ENCODE measurements around the gene MAPK9. TPM values are rescaled to one million over a fixed set of nuclear protein-coding genes. Genes with fewer than 3 reads are reported as not detected.

Gene MAPK9
- 23.5 TPM for polyA plus RNA-seq (2013, experiment 1 of 2)
- polyA plus RNA-seq (2013, experiment 2 of 2): 23.6 TPM

- Histone ChIP-seq H3K4me1 (ENCODE audit: insufficient read depth, low read length) (peaks cover 9% of the 10 kb centered on the region; the same call in 1 of the 2 replicates), H3K27me3 (ENCODE audit: insufficient read depth, low read length) (no peaks in the 10 kb centered on the region), H3K9me3 (ENCODE audit: insufficient read depth, low read depth, low read length) (no peaks in the 10 kb centered on the region), H3K27ac (ENCODE audit: low read depth, low read length) (peak within 1 kb of the TSS; percentile 83), H3K4me3 (ENCODE audit: low read length) (peak within 1 kb of the TSS; percentile 82), H3K9ac (ENCODE audit: low read depth, low read length) (peak within 1 kb of the TSS; percentile 86), H3K36me3 (ENCODE audit: insufficient read depth, low read length) (no peaks in the 10 kb centered on the region)
- under 1% methylated on average over 122 of the region's 122 CpGs for WGBS
These were observed at the start of gene MAPK9 for GRCh38 chr5:180291943-180292831. MAPK9 (minus strand) TSS chr5:180292083; CDS start chr5:180280561, 11,522 bp downstream.

- Histone ChIP-seq H3K27me3 (ENCODE audit: insufficient read depth, low read length) (no peaks in the 10 kb centered on the region), H3K9ac (ENCODE audit: low read depth, low read length) (no peak overlapping the region), H3K9me3 (ENCODE audit: insufficient read depth, low read depth, low read length) (no peaks in the 10 kb centered on the region), H3K36me3 (ENCODE audit: insufficient read depth, low read length) (peaks cover 20% of the 10 kb centered on the region), H3K4me1 (ENCODE audit: insufficient read depth, low read length) (peaks cover 50% of the 10 kb centered on the region), H3K27ac (ENCODE audit: low read depth, low read length) (peak overlapping the region; percentile 100), H3K4me3 (ENCODE audit: low read length) (no peak overlapping the region)
- 90% methylated on average over 8 of the region's 8 CpGs for WGBS
These were observed 49.7 kb upstream of the MAPK9 start for GRCh38 chr5:180341595-180341994.

GRCh38 chr5:180340856-180341255 is 49.0 kb upstream of the MAPK9 start:
- H3K27me3 ChIP-seq (ENCODE audit: insufficient read depth, low read length): no peaks in the 10 kb centered on the region
- 95% methylated on average over 9 of the region's 9 CpGs for WGBS
- no peaks in the 10 kb centered on the region for H3K9me3 ChIP-seq (ENCODE audit: insufficient read depth, low read depth, low read length)
- no peak overlapping the region for H3K9ac ChIP-seq (ENCODE audit: low read depth, low read length)
- H3K4me3 ChIP-seq (ENCODE audit: low read length): no peak overlapping the region
- peaks cover 27% of the 10 kb centered on the region for H3K36me3 ChIP-seq (ENCODE audit: insufficient read depth, low read length)
- H3K4me1 ChIP-seq (ENCODE audit: insufficient read depth, low read length): peaks cover 46% of the 10 kb centered on the region
- H3K27ac ChIP-seq (ENCODE audit: low read depth, low read length): peak overlapping the region; percentile 50; the same call in 1 of the 2 replicates

- 95% methylated on average over 7 of the region's 7 CpGs for WGBS
- Histone ChIP-seq H3K4me1 (ENCODE audit: insufficient read depth, low read length) (peaks cover 39% of the 10 kb centered on the region), H3K27me3 (ENCODE audit: insufficient read depth, low read length) (no peaks in the 10 kb centered on the region), H3K9me3 (ENCODE audit: insufficient read depth, low read depth, low read length) (no peaks in the 10 kb centered on the region), H3K9ac (ENCODE audit: low read depth, low read length) (no peak overlapping the region), H3K36me3 (ENCODE audit: insufficient read depth, low read length) (peaks cover 39% of the 10 kb centered on the region), H3K4me3 (ENCODE audit: low read length) (no peak overlapping the region), H3K27ac (ENCODE audit: low read depth, low read length) (no peak overlapping the region)
These were observed 47.8 kb upstream of the MAPK9 start for GRCh38 chr5:180339583-180340183.

- no peak overlapping the region for H3K27ac ChIP-seq (ENCODE audit: low read depth, low read length)
- H3K9me3 ChIP-seq (ENCODE audit: insufficient read depth, low read depth, low read length): no peaks in the 10 kb centered on the region
- 96% methylated on average over 22 of the region's 22 CpGs for WGBS
- H3K36me3 ChIP-seq (ENCODE audit: insufficient read depth, low read length): peaks cover 54% of the 10 kb centered on the region
- no peaks in the 10 kb centered on the region for H3K27me3 ChIP-seq (ENCODE audit: insufficient read depth, low read length)
- peaks cover 24% of the 10 kb centered on the region for H3K4me1 ChIP-seq (ENCODE audit: insufficient read depth, low read length)
- no peak overlapping the region for H3K9ac ChIP-seq (ENCODE audit: low read depth, low read length)
- H3K4me3 ChIP-seq (ENCODE audit: low read length): no peak overlapping the region
These were observed 46.3 kb upstream of the MAPK9 start for GRCh38 chr5:180338001-180338707.

- Histone ChIP-seq H3K9ac (ENCODE audit: low read depth, low read length) (no peak overlapping the region), H3K36me3 (ENCODE audit: insufficient read depth, low read length) (peaks cover 58% of the 10 kb centered on the region), H3K9me3 (ENCODE audit: insufficient read depth, low read depth, low read length) (no peaks in the 10 kb centered on the region), H3K4me1 (ENCODE audit: insufficient read depth, low read length) (peaks cover 13% of the 10 kb centered on the region), H3K27ac (ENCODE audit: low read depth, low read length) (no peak overlapping the region), H3K27me3 (ENCODE audit: insufficient read depth, low read length) (no peaks in the 10 kb centered on the region), H3K4me3 (ENCODE audit: low read length) (no peak overlapping the region)
- 95% methylated on average over 34 of the region's 34 CpGs for WGBS
These were observed 44.5 kb upstream of the MAPK9 start for GRCh38 chr5:180336234-180337020.

- Histone ChIP-seq H3K4me3 (ENCODE audit: low read length) (no peak overlapping the region), H3K36me3 (ENCODE audit: insufficient read depth, low read length) (peaks cover 64% of the 10 kb centered on the region), H3K9me3 (ENCODE audit: insufficient read depth, low read depth, low read length) (no peaks in the 10 kb centered on the region), H3K27me3 (ENCODE audit: insufficient read depth, low read length) (no peaks in the 10 kb centered on the region), H3K4me1 (ENCODE audit: insufficient read depth, low read length) (peaks cover 13% of the 10 kb centered on the region), H3K9ac (ENCODE audit: low read depth, low read length) (no peak overlapping the region), H3K27ac (ENCODE audit: low read depth, low read length) (no peak overlapping the region)
- 98% methylated on average over 19 of the region's 19 CpGs for WGBS
These were observed 43.8 kb upstream of the MAPK9 start for GRCh38 chr5:180335614-180336233.

GRCh38 chr5:180334751-180335613 is 43.1 kb upstream of the MAPK9 start:
- H3K9me3 ChIP-seq (ENCODE audit: insufficient read depth, low read depth, low read length): no peaks in the 10 kb centered on the region
- peaks cover 18% of the 10 kb centered on the region for H3K4me1 ChIP-seq (ENCODE audit: insufficient read depth, low read length)
- no peak overlapping the region for H3K9ac ChIP-seq (ENCODE audit: low read depth, low read length)
- H3K36me3 ChIP-seq (ENCODE audit: insufficient read depth, low read length): peaks cover 72% of the 10 kb centered on the region
- H3K27me3 ChIP-seq (ENCODE audit: insufficient read depth, low read length): no peaks in the 10 kb centered on the region
- WGBS: 96% methylated on average over 15 of the region's 15 CpGs
- H3K4me3 ChIP-seq (ENCODE audit: low read length): no peak overlapping the region
- no peak overlapping the region for H3K27ac ChIP-seq (ENCODE audit: low read depth, low read length)

- no peaks in the 10 kb centered on the region for H3K9me3 ChIP-seq (ENCODE audit: insufficient read depth, low read depth, low read length)
- H3K9ac ChIP-seq (ENCODE audit: low read depth, low read length): no peak overlapping the region
- H3K27ac ChIP-seq (ENCODE audit: low read depth, low read length): 0 out of 2 replicates have a peak overlapping the region, but pooled peaks have one; percentile 35
- WGBS: 96% methylated on average over 6 of the region's 6 CpGs
- H3K4me3 ChIP-seq (ENCODE audit: low read length): no peak overlapping the region
- no peaks in the 10 kb centered on the region for H3K27me3 ChIP-seq (ENCODE audit: insufficient read depth, low read length)
- peaks cover 80% of the 10 kb centered on the region for H3K36me3 ChIP-seq (ENCODE audit: insufficient read depth, low read length)
- peaks cover 18% of the 10 kb centered on the region for H3K4me1 ChIP-seq (ENCODE audit: insufficient read depth, low read length)
These were observed 42.3 kb upstream of the MAPK9 start for GRCh38 chr5:180334176-180334575.
